HG03135 (cell line): Measurements from ENCODE around the gene POU2AF2.

ENCODE experiments used
- ATAC-seq: cut with Tn5 transposase; IDR thresholded peaks from one replicate; pipeline ENCODE4 v1.9.1; 2021; ENCODE audit warnings: mild to moderate bottlenecking, moderate library complexity; ENCODE audit not compliant: unreplicated experiment

POU2AF2 gene

DNA sequence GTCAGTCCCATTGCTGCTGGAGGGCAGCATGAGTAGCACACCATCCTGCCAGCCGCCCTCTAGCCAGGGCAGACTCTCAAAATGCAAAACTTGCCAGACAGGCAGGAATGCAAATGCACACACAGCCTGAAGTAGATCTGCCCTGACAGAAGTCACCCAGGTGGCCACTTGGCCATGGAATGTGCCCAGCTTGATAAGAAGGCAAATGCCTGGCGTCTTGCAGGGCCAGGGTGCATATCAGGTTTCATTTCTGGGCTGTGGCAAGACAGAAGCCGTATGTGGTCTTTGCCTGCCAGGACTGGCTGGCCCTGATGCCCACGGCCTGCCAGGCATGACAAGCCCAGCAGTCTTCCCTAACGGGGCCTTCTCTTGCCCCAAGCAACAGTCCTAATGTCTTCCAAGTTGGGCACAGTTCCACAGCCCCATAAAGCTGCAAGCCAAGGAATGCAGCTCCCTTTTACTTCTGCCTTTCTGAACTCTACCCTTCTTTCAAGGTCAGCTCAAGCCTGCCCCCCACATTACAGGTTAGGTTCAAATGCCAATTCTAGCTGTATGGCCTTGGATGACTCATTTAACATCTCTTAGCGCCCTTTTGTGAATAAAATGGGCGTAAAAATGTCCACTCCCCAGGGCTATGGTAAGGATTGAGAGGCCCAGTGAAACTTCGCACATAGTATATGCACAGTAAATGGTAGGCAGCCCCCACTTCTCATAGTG lies 82.5 kb downstream of the POU2AF2 start:
- no peak for ATAC-seq

DNA sequence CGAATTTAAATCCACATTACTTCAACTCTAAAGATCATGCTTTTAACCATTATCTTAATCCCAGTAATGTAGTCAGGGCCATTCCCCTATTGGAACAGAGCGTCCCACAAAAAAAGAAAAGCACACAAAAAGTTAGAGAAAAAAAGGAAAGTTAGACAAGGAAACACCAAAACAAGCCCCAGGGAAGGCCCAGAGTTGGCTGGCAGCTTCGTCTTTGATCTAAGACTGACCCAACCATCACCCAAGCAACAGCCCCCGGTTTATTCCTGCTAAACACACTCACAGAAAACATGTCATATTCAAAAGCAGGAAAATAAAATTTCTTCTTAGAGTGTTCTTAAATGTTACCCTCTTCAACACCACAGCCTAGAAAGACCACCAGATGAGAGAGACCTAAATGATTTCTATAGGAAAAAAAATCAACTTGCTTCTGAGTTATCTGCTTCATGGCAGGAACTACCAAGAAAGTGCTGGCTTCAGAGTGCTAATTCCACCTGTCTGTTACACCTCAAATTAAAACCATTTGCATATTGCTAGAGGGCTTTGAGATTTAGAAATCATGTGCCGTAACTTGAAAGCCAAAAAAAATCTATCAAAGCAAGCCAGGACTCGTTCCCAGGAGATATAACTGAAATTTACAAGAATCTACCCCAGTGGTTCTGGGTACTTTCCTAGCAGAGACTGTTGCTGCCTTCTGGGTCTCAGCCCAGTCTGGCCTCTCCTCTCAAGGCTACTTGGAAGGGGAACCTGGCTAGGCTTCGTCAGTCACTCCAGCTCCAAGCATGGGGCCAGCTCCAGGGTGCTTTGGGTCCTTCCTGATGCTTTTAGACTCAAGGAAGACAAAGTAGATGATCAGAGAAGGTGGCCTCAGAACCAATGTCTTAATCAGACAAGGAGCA lies 84.0 kb downstream of the POU2AF2 start:
- no peak for ATAC-seq

DNA sequence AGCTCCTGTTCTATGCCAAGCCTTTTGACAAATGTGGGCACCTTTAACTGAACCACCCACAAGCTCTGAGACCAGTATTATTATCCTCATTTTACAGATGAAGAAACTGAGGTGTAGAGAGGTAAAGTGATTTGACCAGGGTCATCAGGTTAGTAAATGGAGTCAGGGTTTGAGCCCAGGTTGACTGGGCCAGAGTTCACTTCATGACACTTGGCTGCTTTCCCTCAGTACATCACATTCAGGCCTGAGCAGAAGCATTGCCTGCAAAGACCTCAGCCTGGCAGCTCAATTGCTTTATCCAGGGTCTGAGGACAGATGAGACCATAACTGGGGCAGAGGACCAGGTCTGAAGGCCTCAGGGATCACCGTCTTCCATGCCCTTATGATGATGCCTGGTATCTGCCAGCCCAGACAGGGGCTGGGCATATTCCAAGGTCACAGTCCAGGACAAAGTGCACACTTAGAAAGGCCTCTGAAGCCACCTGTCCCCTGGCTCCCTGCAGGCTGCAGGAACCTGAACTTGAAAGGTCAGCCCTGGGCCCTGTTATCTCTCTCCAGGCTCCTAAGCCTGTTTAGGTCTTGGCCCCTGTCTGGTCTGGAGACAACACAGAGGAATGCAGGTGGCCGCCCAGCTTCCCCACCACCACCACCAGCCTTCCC lies 84.8 kb downstream of the POU2AF2 start:
- no peak for ATAC-seq

DNA sequence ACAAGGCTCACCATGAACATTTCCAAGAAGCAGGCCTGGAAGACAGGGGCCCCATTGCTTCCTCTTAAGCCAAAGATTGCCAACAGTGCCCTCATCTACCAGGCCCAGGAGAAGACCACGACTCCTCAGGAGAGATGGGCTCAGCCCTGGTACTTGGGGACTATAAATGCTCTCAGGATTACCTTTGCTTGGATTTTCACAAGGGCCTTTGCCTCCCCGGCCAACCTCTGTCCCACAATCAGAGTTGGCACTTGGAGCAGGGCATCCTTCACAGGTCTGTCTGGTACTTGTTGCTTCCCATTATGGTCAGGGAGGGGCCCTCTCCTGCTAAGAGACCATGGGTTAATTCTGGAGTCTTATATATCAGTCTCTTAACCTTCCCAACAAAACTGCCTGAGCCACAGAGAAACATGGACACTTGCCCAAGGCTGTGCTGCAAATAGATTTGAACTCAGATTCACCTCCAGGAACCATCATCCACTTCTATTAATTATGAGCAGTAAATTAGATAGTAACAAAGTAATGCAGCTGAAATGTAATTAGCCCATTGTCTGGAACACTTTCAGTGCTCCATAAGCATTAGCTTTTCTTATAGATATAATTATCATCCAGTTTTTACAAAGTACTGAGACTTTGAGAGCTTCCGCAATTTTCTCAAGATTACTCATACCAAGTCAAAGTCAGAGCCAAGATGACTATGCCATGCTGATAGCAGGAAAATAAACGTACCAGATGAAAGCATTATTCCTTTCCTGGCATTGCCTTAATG lies 86.4 kb downstream of the POU2AF2 start:
- ATAC-seq, result no peak

DNA sequence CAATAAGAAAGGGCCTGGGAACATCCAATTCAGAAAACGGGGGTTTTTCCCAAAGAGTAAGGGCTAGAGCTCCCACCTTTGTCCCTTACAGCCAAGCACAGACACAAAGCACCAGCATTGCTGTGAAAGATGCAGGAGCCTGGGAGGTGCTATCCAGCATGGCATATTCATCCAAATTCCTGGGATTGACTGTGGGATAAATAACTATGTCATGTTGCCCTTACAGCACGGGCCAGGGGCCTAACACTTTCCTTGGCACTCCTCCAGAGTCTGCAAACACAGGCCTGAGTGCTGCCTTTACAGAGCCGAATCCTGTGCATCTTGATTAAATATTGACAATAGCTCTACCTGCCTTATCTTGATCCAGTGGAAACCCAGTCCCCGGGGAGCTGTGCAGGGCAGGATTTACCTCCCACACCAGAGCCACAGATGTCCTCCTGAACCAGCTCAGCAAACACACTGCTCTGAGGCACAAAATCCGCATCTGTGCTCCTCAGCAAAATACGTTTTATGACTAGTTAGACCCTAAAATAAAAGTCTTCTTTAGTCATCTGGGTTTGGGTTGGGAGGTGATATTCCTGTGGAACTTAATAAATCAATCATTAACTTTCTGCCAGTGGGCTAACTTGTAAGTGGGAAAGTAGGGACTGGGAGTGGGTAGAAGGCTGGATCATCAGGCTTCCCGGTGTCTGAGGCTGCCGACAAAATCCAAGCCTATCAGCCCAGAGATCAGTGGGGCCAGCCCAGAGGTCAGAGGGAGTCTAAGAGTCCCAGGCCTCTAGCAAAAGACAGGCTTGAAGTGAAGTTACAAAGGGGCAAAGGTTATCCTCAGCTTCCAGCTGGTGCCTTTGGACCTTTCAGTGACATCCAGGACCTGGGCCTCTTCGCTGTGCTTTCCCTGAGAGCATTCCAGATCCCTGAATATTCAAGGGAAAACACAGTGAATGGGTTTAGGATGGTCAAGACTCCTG lies 89.3 kb downstream of the POU2AF2 start:
- no peak for ATAC-seq

DNA sequence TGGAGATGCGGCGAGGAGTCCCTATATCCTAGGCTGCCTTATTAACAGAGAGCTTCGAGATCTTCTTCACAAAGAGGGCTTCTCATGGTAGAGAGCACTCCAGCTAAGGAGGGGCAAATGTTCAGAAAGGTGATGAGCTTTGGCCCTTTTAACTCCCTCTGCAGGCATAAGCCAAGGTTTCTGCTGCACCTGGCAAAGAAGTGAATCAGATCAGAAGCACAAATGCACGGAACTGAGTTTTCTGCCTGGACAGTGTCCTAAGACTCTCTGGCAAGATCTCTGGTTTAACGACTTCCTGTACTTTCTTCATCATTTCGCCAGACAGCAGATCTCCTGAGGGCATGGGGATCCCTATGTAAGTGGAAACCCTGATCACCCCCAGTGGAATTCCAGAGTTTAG lies 90.0 kb downstream of the POU2AF2 start:
- ATAC-seq, result no peak
